Mucosa of descending colon (tissue), 3 donors: ENCODE results near the gene AKAP8. TPM values are rescaled to one million over a fixed set of nuclear protein-coding genes. Genes with fewer than 3 reads are reported as not detected.

Experiments used
- ATAC-seq: fragments of 200-7000 bp; cut with Tn5 transposase; one replicate; pipeline ENCODE4 v1.9.1; 2020; ENCODE audit warnings: mild to moderate bottlenecking, moderate library complexity
- DNase-seq, 3 donors: peaks; one replicate each; pipeline ENCODE4 v3.0.0-alpha.2; 2020
- H3K36me3 ChIP-seq: fragments of 200-600 bp; one replicate; pipeline ENCODE4 v1.8.0; 2021; ENCODE audit warnings: low read depth, mild to moderate bottlenecking
- H3K4me1 ChIP-seq: fragments of 200-600 bp; one replicate; pipeline ENCODE4 v1.8.0; 2021; ENCODE audit warnings: low read depth, mild to moderate bottlenecking
- H3K4me3 ChIP-seq: fragments of 200-600 bp; one replicate; pipeline ENCODE4 v1.8.0; 2021; ENCODE audit warnings: mild to moderate bottlenecking
- H3K9me3 ChIP-seq: fragments of 200-600 bp; one replicate; pipeline ENCODE4 v1.8.0; 2021; ENCODE audit warnings: mild to moderate bottlenecking
- intact Hi-C, 2 donors: fragments of 100-400 bp; cut with DNase I in 1 of 2; cut with micrococcal nuclease in 1 of 2; formaldehyde crosslinking; loops; one replicate each; pipeline versions ENCODE4 v1.11.0 to v1.11.1; 2022; cut with DNase I, micrococcal nuclease
- total RNA-seq, 3 donors: library from RNA; stranded (reverse); fragmentation: NEBNext Ultra II Directional in 2 of 3; extraction: Animal tissue kit (Norgen Biotek cat#: 25700) in 2 of 3; gene quantifications; one replicate each; pipeline versions ENCODE4 v1.2.1 to v1.2.4, GENCODE V29; 2021 to 2023
- TF ChIP-seq, protein P1 (sequence below): fragments of 200-600 bp; IDR thresholded peaks from one replicate; pipeline ENCODE4 v1.8.0; 2022; ENCODE audit warnings: antibody characterized with exemption, mild to moderate bottlenecking
- donor health status: DM: no; HTN: no; CAD: no; lungs with moderate emphysema.
- donor health status: DM: no; HTN: no; CAD: no.
- donor health status: DM: no; HTN: yes; CAD: no.

Gene AKAP8
- total RNA-seq, 3 donors from 2014 or later: 37.8 to 50.0 (median 41.3) TPM

GRCh38 chr19:15332311-15332996, 47.1 kb downstream of the AKAP8 start, which contains the start of gene BRD4:
TSS of gene BRD4 (minus strand) at chr19:15332539. CDS start at chr19:15273099, 59,440 bp downstream.
- H3K36me3 ChIP-seq: no peaks in the 10 kb centered on the region
- H3K4me1 ChIP-seq: peaks cover 31% of the 10 kb centered on the region
- no peaks in the 10 kb centered on the region for H3K9me3 ChIP-seq
- TF ChIP-seq, protein P1, sequence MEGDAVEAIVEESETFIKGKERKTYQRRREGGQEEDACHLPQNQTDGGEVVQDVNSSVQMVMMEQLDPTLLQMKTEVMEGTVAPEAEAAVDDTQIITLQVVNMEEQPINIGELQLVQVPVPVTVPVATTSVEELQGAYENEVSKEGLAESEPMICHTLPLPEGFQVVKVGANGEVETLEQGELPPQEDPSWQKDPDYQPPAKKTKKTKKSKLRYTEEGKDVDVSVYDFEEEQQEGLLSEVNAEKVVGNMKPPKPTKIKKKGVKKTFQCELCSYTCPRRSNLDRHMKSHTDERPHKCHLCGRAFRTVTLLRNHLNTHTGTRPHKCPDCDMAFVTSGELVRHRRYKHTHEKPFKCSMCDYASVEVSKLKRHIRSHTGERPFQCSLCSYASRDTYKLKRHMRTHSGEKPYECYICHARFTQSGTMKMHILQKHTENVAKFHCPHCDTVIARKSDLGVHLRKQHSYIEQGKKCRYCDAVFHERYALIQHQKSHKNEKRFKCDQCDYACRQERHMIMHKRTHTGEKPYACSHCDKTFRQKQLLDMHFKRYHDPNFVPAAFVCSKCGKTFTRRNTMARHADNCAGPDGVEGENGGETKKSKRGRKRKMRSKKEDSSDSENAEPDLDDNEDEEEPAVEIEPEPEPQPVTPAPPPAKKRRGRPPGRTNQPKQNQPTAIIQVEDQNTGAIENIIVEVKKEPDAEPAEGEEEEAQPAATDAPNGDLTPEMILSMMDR: no peak
- ATAC-seq: peak; percentile 89
- peak; percentile 84 to 85 (median 85) for DNase-seq
- intact Hi-C loops: no loop called here
- H3K4me3 ChIP-seq: peak within 1 kb of the TSS; percentile 94

GRCh38 chr19:15331419-15332310, 47.9 kb downstream of the AKAP8 start:
- DNase-seq (peak; percentile 49 to 76 (median 72)), ATAC-seq (peak; percentile 65)
- no peaks in the 10 kb centered on the region for H3K36me3 ChIP-seq
- H3K4me1 ChIP-seq: peaks cover 39% of the 10 kb centered on the region
- H3K9me3 ChIP-seq: no peaks in the 10 kb centered on the region
- peak overlapping the region; percentile 94 for H3K4me3 ChIP-seq
- intact Hi-C loops: no loop called here
- TF ChIP-seq, protein P1: no peak

GRCh38 chr19:15330801-15331418, 48.7 kb downstream of the AKAP8 start:
- peaks cover 46% of the 10 kb centered on the region for H3K4me1 ChIP-seq
- H3K9me3 ChIP-seq: no peaks in the 10 kb centered on the region
- peak; percentile 49 for ATAC-seq
- peak in 1 of 3 donors; percentile 21 for DNase-seq
- intact Hi-C loops: no loop called here
- no peaks in the 10 kb centered on the region for H3K36me3 ChIP-seq
- TF ChIP-seq, protein P1: no peak
- peak overlapping the region; percentile 94 for H3K4me3 ChIP-seq

DNA sequence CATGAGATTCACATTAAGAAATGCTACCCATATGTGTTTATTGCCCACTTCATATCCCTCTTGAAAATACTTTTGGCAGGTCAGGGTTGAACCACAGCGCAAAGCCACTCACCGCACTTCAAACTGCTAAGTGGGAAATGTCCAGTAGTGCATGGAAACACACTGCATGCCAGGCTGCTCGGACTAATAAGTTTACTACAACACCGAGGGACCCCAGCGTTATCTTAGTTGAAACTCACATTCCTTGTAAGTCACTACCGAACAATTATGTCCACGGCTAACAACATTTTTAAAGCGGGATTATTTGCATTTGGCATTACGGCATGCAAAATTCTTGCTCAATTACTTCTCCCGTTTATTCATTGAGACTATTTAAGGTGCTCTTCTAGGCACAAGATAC, 51.3 kb downstream of the AKAP8 start:
- no peaks in the 10 kb centered on the region for H3K36me3 ChIP-seq
- intact Hi-C loops: no loop called here
- TF ChIP-seq, protein P1: no peak
- H3K9me3 ChIP-seq: no peaks in the 10 kb centered on the region
- peaks cover 69% of the 10 kb centered on the region for H3K4me1 ChIP-seq
- ATAC-seq (no peak), DNase-seq (no peak)
- no peak overlapping the region for H3K4me3 ChIP-seq

DNA sequence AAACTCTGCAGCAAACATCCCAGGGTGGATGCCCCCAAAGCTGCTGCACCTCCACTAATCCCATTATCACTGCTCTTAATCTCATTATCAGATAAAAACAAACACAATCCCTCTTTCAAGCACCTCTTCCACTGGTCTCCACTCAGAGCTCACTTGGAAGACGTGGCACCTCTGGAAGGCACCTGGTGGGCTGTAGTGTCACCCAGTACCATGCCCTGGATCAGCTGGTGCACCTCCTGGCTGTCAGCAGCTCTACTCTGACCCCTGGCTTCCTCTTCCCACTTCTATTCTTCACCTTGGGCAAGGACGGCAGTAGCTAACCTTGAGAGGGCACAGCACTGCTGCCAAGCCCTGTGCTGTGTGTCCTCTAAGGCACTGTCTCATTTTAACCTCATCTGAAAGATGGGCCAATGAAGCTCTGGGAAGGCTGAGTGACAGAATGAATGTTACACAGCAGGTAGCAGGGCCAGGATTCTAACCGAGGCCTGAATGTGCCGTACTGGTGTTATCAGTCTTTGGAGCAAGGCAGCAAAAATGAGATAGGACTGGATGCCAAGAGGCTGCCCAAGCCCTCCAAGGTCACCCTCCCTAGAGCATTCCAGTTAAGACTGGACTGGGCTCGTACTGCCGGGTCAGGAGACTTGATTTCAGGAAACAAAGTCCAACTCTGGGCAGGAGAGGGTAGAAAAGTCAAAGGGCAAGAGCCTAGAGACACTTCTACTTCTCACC, 54.6 kb downstream of the AKAP8 start:
- no peaks in the 10 kb centered on the region for H3K9me3 ChIP-seq
- H3K4me3 ChIP-seq: no peak overlapping the region
- peaks cover 77% of the 10 kb centered on the region for H3K4me1 ChIP-seq
- H3K36me3 ChIP-seq: no peaks in the 10 kb centered on the region
- intact Hi-C loops: no loop called here
- TF ChIP-seq, protein P1: no peak
- DNase-seq (no peak), ATAC-seq (peak; percentile 44)
